Measurements from ENCODE around the gene HRAS.

HRAS gene

GRCh38 chr11:533586-534395, 1.6 kb downstream of the HRAS start:
- H4K20me1 ChIP-seq (ENCODE audit: control insufficient read depth, insufficient read depth, low read depth, low read length) = no peaks in the 10 kb centered on the region

GRCh38 chr11:532986-533585, 2.3 kb downstream of the HRAS start:
- Histone ChIP-seq H4K20me1 (ENCODE audit: control insufficient read depth, insufficient read depth, low read depth, low read length) (no peaks in the 10 kb centered on the region), H3F3A (ENCODE audit: control insufficient read depth, insufficient read depth) (peaks cover 10% of the 10 kb centered on the region), H3K4me2 (ENCODE audit: low read length) (no peak overlapping the region)

More at GRCh38 chr11:533586-534395, 1.6 kb downstream of the HRAS start:
- TF ChIP-seq EZH2phosphoT487 (IDR thresholded peaks at IDR 0.05; ENCODE audit: borderline replicate concordance, low read length) = no peak
- TF ChIP-seq, protein P1, sequence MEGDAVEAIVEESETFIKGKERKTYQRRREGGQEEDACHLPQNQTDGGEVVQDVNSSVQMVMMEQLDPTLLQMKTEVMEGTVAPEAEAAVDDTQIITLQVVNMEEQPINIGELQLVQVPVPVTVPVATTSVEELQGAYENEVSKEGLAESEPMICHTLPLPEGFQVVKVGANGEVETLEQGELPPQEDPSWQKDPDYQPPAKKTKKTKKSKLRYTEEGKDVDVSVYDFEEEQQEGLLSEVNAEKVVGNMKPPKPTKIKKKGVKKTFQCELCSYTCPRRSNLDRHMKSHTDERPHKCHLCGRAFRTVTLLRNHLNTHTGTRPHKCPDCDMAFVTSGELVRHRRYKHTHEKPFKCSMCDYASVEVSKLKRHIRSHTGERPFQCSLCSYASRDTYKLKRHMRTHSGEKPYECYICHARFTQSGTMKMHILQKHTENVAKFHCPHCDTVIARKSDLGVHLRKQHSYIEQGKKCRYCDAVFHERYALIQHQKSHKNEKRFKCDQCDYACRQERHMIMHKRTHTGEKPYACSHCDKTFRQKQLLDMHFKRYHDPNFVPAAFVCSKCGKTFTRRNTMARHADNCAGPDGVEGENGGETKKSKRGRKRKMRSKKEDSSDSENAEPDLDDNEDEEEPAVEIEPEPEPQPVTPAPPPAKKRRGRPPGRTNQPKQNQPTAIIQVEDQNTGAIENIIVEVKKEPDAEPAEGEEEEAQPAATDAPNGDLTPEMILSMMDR (IDR thresholded peaks at IDR 0.05; ENCODE audit: low read depth, low read length, poor library complexity, severe bottlenecking) = no peak
- Histone ChIP-seq H3K4me3 (ENCODE audit: low read length) (peak overlapping the region; percentile 80), H3K36me3 (ENCODE audit: control insufficient read depth, low read length) (peaks cover 29% of the 10 kb centered on the region), H3K27me3 (ENCODE audit: control insufficient read depth, low read length) (no peaks in the 10 kb centered on the region), H3K9me2 (replicated peaks; ENCODE audit: control insufficient read depth, low read length) (no peaks in the 10 kb centered on the region), H3K4me1 (ENCODE audit: control insufficient read depth, low read length) (peaks cover 34% of the 10 kb centered on the region), H3K9me3 (ENCODE audit: control insufficient read depth, insufficient read depth, low read length) (no peaks in the 10 kb centered on the region), H3F3A (ENCODE audit: control insufficient read depth, insufficient read depth) (peaks cover 10% of the 10 kb centered on the region), H3K4me2 (ENCODE audit: low read length) (peak overlapping the region; percentile 91), H3K79me2 (ENCODE audit: control insufficient read depth, low read length) (peaks cover 20% of the 10 kb centered on the region), H3K27ac (ENCODE audit: low read depth, low read length) (no peak overlapping the region)

GRCh38 chr11:532527-532985, 2.8 kb downstream of the HRAS start:
- Histone ChIP-seq H3K27ac (ENCODE audit: low read depth, low read length) (no peak overlapping the region), H3K27me3 (ENCODE audit: control insufficient read depth, low read length) (no peaks in the 10 kb centered on the region), H3K79me2 (ENCODE audit: control insufficient read depth, low read length) (peaks cover 20% of the 10 kb centered on the region), H3F3A (ENCODE audit: control insufficient read depth, insufficient read depth) (peaks cover 10% of the 10 kb centered on the region), H3K4me2 (ENCODE audit: low read length) (no peak overlapping the region), H3K4me1 (ENCODE audit: control insufficient read depth, low read length) (peaks cover 26% of the 10 kb centered on the region), H4K20me1 (ENCODE audit: control insufficient read depth, insufficient read depth, low read depth, low read length) (no peaks in the 10 kb centered on the region), H3K9me2 (replicated peaks; ENCODE audit: control insufficient read depth, low read length) (no peaks in the 10 kb centered on the region), H3K4me3 (ENCODE audit: low read length) (no peak overlapping the region), H3K9me3 (ENCODE audit: control insufficient read depth, insufficient read depth, low read length) (no peaks in the 10 kb centered on the region), H3K36me3 (ENCODE audit: control insufficient read depth, low read length) (peaks cover 29% of the 10 kb centered on the region)
- TF ChIP-seq EZH2phosphoT487 (IDR thresholded peaks at IDR 0.05; ENCODE audit: borderline replicate concordance, low read length) = no peak
- TF ChIP-seq, protein P1 (IDR thresholded peaks at IDR 0.05; ENCODE audit: low read depth, low read length, poor library complexity, severe bottlenecking) = no peak

More at GRCh38 chr11:532986-533585, 2.3 kb downstream of the HRAS start:
- TF ChIP-seq, protein P1 (IDR thresholded peaks at IDR 0.05; ENCODE audit: low read depth, low read length, poor library complexity, severe bottlenecking) = no peak
- no peak for TF ChIP-seq EZH2phosphoT487 (IDR thresholded peaks at IDR 0.05; ENCODE audit: borderline replicate concordance, low read length)
- peaks cover 31% of the 10 kb centered on the region for H3K4me1 ChIP-seq (ENCODE audit: control insufficient read depth, low read length)
- no peaks in the 10 kb centered on the region for H3K9me2 ChIP-seq (replicated peaks; ENCODE audit: control insufficient read depth, low read length)
- H3K4me3 ChIP-seq (ENCODE audit: low read length) = no peak overlapping the region
- no peak overlapping the region for H3K27ac ChIP-seq (ENCODE audit: low read depth, low read length)
- peaks cover 29% of the 10 kb centered on the region for H3K36me3 ChIP-seq (ENCODE audit: control insufficient read depth, low read length)
- no peaks in the 10 kb centered on the region for H3K9me3 ChIP-seq (ENCODE audit: control insufficient read depth, insufficient read depth, low read length)
- peaks cover 20% of the 10 kb centered on the region for H3K79me2 ChIP-seq (ENCODE audit: control insufficient read depth, low read length)
- no peaks in the 10 kb centered on the region for H3K27me3 ChIP-seq (ENCODE audit: control insufficient read depth, low read length)

All from DOHH2 (cell line).